ENCODE results near the gene GTPBP6. TPM values are rescaled to one million over a fixed set of nuclear protein-coding genes. Genes with fewer than 3 reads are reported as not detected.
"Not testable (repeated sequence)": the region's sequence is repeated elsewhere in the genome, so short reads cannot be mapped to it uniquely, and the experiment has no call there.

GTPBP6 gene
- total RNA-seq, 2 experiments from 2014 or later = 68.0 to 68.3 TPM

DNA sequence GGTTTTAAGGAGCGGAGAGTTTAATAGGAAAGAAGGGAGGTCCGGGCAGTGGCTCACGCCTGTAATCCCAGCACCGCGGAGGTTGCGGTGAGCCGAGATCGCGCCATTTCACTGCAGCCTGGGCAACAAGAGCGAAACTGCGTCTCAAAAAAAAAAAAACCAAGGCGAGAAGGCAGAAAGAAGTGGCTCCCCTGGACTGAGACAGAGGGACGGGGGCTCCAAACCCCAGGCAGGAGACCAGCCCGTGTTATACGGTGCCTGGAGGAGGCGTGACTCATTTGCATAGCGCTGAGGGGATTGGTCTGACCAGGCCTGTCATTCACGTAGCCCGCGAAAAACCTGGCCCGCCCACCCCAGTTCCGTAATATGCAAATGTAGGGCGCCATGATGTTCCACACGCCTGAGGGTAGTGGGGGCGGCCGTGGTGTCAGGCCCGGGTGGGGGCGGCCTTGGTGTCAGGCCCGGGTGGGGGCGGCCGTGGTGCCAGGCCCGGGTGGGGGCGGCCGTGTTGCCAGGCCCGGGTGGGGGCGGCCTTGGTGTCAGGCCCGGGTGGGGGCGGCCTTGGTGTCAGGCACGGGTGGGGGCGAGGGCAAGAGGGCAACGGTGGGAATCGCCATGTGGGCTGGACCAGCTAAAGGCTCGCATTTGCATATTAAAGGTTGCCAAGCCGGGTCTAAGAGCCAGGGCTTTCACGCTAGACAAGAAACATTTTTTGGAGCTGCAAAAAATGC is 35.3 kb downstream of the GTPBP6 start:
- Mint-ChIP-seq H3K27ac (peak overlapping the region; percentile 98), H3K4me1 (ENCODE audit: low read depth) (peaks cover 23% of the 10 kb centered on the region), H3K9me3 (no peaks in the 10 kb centered on the region), H3K36me3 (ENCODE audit: low read depth) (peaks cover 32% of the 10 kb centered on the region), H3K4me3 (peak overlapping the region; percentile 88), H3K27me3 (no peaks in the 10 kb centered on the region)
- ChIA-PET CTCF (no interaction called here), POLR2A (no interaction called here)
- ATAC-seq (peak; percentile 98), DNase-seq (peak; percentile 98)
- intact Hi-C loops (cut with micrococcal nuclease) = no loop called here
- TF ChIP-seq, protein P1, sequence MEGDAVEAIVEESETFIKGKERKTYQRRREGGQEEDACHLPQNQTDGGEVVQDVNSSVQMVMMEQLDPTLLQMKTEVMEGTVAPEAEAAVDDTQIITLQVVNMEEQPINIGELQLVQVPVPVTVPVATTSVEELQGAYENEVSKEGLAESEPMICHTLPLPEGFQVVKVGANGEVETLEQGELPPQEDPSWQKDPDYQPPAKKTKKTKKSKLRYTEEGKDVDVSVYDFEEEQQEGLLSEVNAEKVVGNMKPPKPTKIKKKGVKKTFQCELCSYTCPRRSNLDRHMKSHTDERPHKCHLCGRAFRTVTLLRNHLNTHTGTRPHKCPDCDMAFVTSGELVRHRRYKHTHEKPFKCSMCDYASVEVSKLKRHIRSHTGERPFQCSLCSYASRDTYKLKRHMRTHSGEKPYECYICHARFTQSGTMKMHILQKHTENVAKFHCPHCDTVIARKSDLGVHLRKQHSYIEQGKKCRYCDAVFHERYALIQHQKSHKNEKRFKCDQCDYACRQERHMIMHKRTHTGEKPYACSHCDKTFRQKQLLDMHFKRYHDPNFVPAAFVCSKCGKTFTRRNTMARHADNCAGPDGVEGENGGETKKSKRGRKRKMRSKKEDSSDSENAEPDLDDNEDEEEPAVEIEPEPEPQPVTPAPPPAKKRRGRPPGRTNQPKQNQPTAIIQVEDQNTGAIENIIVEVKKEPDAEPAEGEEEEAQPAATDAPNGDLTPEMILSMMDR (IDR thresholded peaks at IDR 0.05) = no peak

DNA sequence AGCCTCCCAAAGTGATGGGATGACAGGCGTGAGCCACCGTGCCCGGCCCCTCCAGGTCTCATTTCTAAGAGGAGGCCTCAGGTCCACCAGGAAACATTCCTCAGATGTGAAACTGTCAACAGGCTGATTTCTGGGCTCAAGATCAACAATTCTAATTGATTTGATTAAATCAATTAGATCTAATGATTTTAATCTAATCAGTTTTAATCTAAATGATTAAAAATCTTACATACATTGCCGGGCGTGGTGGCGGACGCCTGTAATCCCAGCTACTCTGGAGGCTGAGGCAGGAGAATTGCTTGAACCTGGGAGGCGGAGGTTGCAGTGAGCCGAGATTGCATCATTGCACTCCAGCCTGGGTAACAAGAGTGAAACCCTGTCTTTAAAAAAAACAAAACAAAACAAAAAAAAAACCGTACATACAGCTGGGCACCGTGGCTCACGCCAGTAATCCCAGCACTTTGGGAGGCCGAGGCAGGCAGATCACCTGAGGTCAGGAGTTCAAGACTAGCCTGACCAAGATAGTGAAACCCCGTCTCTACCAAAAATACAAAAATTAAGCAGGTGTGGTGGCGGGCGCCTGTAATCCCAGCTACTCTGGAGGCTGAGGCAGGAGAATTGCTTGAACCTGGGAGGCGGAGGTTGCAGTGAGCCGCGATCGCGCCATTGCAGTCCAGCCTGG is 36.5 kb downstream of the GTPBP6 start:
- H3K36me3 Mint-ChIP-seq (ENCODE audit: low read depth) = peaks cover 28% of the 10 kb centered on the region

GRCh38 chrX:281166-281999 is 37.2 kb downstream of the GTPBP6 start, which contains the start of gene PLCXD1:
Gene PLCXD1 (plus strand): TSS chrX:281381. CDS start chrX:284188, 2,807 bp downstream.
- TF ChIP-seq, protein P1 (IDR thresholded peaks at IDR 0.05) = no peak
- H3K4me3 Mint-ChIP-seq = peak within 1 kb of the TSS; percentile 70
- H3K4me1 Mint-ChIP-seq (ENCODE audit: low read depth) = peaks cover 26% of the 10 kb centered on the region
- ChIA-PET POLR2A (no interaction called here), CTCF (no interaction called here)
- DNase-seq = peak; percentile 56
- peaks cover 24% of the 10 kb centered on the region for H3K36me3 Mint-ChIP-seq (ENCODE audit: low read depth)
- H3K9me3 Mint-ChIP-seq = no peaks in the 10 kb centered on the region
- ATAC-seq = no peak
- H3K27me3 Mint-ChIP-seq = no peaks in the 10 kb centered on the region
- peak within 1 kb of the TSS; percentile 80 for H3K27ac Mint-ChIP-seq
- intact Hi-C loops (cut with micrococcal nuclease) = no loop called here

More for the DNA sequence above, 36.5 kb downstream of the GTPBP6 start:
- ATAC-seq; intact Hi-C loops (cut with micrococcal nuclease); POLR2A ChIA-PET; H3K27me3 Mint-ChIP-seq; DNase-seq; H3K9me3 Mint-ChIP-seq; CTCF ChIA-PET: not testable (repeated sequence)
- Mint-ChIP-seq H3K27ac (peak overlapping the region; percentile 59), H3K4me3 (peak overlapping the region; percentile 70), H3K4me1 (ENCODE audit: low read depth) (peaks cover 26% of the 10 kb centered on the region)

- ATAC-seq; DNase-seq; H3K9me3 Mint-ChIP-seq; H3K27me3 Mint-ChIP-seq; CTCF ChIA-PET; H3K27ac Mint-ChIP-seq; intact Hi-C loops (cut with micrococcal nuclease); H3K4me3 Mint-ChIP-seq; POLR2A ChIA-PET: not testable (repeated sequence)
- H3K36me3 Mint-ChIP-seq (ENCODE audit: low read depth) = peaks cover 21% of the 10 kb centered on the region
- H3K4me1 Mint-ChIP-seq (ENCODE audit: low read depth) = peaks cover 25% of the 10 kb centered on the region
Observed at GRCh38 chrX:280722-281121, 37.9 kb downstream of the GTPBP6 start.

DNA sequence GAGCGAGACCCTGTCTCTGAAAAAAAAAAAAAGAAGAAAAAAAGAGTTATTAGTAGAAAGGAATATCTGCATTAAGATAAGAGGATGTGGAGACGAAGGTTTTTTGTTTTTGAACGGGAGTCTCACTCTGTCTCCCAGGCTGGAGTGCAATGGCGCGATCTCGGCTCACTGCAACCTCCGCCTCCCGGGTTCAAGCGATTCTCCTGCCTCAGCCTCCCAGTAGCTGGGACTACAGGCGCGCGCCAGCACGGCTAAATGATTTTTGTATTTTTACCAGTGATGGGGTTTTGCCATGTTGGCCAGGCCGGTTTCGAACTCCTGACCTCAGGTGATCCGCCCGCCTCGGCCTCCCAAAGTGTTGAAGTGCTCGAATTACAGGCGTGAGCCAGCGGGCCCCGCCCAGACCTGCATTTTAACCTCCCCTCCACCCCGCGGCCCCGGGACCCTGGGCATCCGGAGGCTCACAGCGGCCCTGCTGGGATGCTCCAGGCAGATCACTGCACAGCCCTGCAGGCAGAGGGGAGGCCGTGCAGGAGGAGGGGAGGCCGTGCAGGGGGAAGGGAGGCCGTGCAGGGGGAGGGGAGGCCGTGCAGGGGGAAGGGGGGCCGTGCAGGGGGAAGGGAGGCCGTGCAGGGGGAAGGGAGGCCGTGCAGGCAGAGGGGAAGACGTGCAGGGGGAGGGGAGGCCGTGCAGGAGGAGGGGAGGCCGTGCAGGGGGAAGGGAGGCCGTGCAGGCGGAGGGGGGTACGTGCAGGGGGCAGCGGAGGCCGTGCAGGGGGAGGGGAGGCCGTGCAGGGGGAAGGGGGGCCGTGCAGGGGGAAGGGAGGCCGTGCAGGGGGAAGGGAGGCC is 38.6 kb downstream of the GTPBP6 start:
- H3K4me3 Mint-ChIP-seq = peak overlapping the region; percentile 17
- CTCF ChIA-PET, ATAC-seq: not testable (repeated sequence)

More for the DNA sequence above, 38.6 kb downstream of the GTPBP6 start:
- H3K27me3 Mint-ChIP-seq; H3K9me3 Mint-ChIP-seq; H3K27ac Mint-ChIP-seq; POLR2A ChIA-PET; intact Hi-C loops (cut with micrococcal nuclease): not testable (repeated sequence)
- peaks cover 24% of the 10 kb centered on the region for H3K4me1 Mint-ChIP-seq (ENCODE audit: low read depth)
- peaks cover 14% of the 10 kb centered on the region for H3K36me3 Mint-ChIP-seq (ENCODE audit: low read depth)
- peak; percentile 59 for DNase-seq
